Inferior parietal cortex (tissue), 1 donor: ENCODE data around the gene CACNA1B.
"Not testable (repeated sequence)": the region's sequence is repeated elsewhere in the genome, so short reads cannot be mapped to it uniquely, and the experiment has no call there.

Source experiments
- DNase-seq: peaks from one replicate; pipeline ENCODE4 v3.0.0-alpha.2; 2016; ENCODE audit errors: extremely low spot score

CACNA1B gene

DNA sequence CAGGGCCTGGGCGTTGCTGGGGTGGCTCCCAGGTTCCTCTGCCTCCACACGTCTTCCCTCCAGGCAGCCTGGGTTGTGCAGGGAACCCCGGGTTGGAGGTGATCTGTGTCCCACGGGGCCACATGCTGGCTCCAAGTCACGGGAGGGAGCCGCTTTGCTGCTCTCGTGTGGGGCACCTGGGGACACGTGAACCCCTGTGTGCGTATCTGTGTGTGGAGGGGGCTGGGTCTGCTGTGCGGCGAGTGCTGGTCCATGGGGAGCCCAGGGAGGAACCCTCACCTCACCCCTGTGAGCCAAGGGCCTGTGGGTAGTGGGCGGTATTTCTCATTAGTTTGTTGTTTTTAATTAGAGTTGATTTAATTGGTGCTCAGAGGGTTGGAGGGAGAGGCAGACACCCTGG lies 7.5 kb downstream of the CACNA1B start:
- not testable (repeated sequence) for DNase-seq

DNA sequence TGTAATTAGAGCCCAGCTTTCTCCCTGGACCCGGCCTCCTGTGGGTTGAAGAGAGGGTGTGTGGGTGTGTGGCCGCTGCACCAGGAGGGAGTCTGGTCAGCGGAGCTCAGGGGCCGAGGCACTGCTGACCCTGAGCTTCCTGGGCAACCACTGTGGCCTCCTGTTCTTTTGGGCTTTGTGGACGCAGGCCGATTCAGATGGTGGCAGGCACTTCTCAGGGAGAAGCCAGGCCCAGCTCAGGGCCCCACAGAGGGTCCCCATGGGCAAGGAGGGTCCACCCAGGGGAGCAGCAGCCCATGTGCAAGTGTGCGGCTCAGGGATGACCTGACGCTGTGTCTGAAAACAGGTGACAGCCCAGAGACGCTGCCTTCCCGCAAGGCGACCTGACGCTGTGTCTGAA lies 11.0 kb downstream of the CACNA1B start:
- not testable (repeated sequence) for DNase-seq

- DNase-seq = not testable (repeated sequence)
Observed at GRCh38 chr9:137889966-137890365, 12.4 kb downstream of the CACNA1B start.

- not testable (repeated sequence) for DNase-seq
Observed at GRCh38 chr9:137890768-137891587, 13.4 kb downstream of the CACNA1B start.

GRCh38 chr9:137891588-137892423 lies 14.2 kb downstream of the CACNA1B start:
- no peak for DNase-seq

- no peak for DNase-seq
Observed at GRCh38 chr9:137892424-137893191, 15.0 kb downstream of the CACNA1B start.

GRCh38 chr9:137893670-137894069 lies 16.1 kb downstream of the CACNA1B start:
- no peak for DNase-seq

- no peak for DNase-seq
Observed at GRCh38 chr9:137899551-137900360, 22.2 kb downstream of the CACNA1B start.

DNA sequence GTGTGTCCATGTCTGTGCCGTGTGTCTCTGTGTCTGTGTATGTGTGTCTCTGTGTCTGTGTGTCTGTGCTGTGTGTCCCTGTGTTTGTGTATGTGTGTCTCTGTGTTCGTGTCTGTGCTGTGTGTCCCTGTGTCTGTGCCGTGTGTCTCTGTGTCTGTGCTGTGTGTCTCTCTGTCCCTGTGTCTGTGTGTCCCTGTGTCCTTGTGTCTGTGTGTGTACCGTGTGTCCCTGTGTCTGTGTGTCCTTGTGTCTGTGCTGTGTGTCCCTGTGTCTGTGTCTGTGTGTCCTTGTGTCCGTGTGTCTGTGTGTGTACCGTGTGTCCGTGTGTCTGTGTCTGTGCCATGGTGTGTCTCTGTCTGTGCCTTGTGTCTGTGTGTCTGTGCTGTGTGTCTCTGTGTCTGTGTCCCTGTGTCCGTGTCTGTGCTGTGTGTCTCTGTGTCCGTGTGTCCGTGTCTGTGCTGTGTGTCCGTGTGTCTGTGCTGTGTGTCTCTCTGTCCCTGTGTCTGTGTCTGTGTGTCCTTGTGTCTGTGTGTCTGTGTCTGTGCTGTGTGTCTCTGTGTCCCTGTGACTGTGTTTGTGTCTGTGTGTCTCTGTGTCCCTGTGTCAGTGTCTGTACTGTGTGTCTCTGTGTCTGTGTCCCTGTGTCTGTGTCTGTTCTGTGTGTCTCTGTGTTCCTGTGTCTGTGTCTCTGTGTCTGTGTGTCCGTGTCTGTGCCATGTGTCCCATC lies 23.2 kb downstream of the CACNA1B start:
- no peak for DNase-seq

DNA sequence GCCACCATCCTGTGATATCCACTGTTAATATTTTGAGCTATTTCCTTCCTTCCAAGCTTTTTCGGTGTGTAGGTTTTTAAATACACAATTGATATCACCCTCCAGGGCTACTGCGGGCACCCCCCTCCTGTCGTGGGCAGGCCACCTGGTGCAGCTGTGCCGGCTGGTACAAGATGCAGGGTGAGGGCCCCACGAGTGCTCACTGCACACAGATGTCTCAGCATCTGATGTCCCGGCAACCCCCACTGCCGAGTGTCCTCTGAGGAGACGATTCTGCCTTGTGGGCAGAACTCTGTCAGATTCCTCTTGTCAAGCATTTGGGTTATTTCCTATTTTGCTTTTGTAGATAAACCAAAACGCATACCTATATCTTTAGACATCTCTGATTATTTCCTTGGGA lies 25.1 kb downstream of the CACNA1B start:
- no peak for DNase-seq

DNA sequence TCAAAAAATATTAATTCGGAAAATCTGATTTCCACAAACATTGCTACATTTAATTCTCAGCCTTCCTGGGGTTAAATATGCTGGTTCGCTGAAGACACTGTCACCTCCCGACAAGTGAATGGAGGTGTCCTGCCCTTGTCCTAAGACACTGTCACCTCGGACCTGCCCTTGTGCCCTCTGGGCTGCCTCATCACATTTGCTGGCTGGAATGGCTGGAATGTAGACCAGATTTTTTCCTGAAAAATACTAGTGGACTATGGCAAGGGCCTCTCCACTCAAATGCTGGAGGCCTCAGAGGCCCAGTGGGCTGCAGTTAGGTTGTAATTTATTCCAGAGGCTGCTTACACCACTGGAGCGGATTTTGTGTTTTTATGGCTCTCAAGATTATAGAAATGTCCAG lies 28.2 kb downstream of the CACNA1B start:
- no peak for DNase-seq

DNA sequence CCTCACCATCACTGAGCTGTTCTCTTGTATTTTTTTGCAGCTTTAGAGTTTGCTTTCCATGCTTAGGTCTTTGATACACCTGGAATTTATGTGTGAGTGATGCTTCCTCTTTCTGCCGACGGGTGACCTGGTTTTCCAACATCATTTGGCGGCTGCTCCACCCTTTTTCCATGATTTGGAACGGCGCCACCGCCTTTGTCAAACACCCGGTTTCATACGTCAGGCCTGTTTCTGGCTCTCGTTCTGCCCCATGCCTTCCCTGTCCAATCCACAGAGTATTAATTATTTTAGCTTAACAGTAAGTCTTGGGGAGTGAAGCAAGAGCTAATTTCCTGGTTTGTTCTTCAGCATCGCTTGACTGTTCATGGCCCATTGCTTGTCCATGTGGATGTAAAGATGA lies 30.2 kb downstream of the CACNA1B start:
- DNase-seq = no peak

GRCh38 chr9:137912671-137913070 lies 35.1 kb downstream of the CACNA1B start:
- DNase-seq = no peak

GRCh38 chr9:137913132-137913531 lies 35.5 kb downstream of the CACNA1B start:
- no peak for DNase-seq

- DNase-seq = no peak
Observed at GRCh38 chr9:137913771-137914767, 36.5 kb downstream of the CACNA1B start.

DNA sequence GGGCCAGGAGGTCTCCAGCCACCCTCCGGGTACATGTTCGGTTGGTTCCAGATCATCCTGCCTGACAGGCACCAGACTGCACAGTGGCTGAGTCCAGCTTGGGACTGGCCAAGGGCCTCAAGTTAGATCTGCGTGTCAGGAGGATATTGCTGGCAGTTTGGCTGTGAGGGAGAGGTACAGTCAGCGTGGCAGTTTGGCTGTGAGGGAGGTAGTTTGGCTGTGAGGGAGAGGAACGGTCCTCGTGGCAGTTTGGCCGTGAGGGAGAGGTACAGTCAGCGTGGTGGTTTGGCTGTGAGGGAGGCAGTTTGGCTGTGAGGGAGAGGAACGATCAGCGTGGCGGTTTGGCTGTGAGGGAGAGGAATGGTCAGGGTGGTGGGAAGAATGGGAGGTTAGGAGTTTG lies 39.0 kb downstream of the CACNA1B start:
- DNase-seq = no peak

GRCh38 chr9:137917116-137917515 lies 39.5 kb downstream of the CACNA1B start:
- DNase-seq = no peak

- DNase-seq = no peak
Observed at GRCh38 chr9:137917795-137918194, 40.2 kb downstream of the CACNA1B start.

- no peak for DNase-seq
Observed at GRCh38 chr9:137918331-137919094, 40.9 kb downstream of the CACNA1B start.
